Ishikawa (cell line): ENCODE data around the gene PRKCH.

Source experiments
- CEBPB ChIP-seq: IDR thresholded peaks from 2 replicates; pipeline ENCODE4 v1.6.1; 2012
- CREB1 ChIP-seq: IDR thresholded peaks from 2 replicates; pipeline ENCODE4 v1.6.1; 2012; ENCODE audit warnings: low read depth
- EGR1 ChIP-seq: IDR thresholded peaks from 2 replicates; pipeline ENCODE4 v1.6.1; 2012
- EP300 ChIP-seq: IDR thresholded peaks from 2 replicates; pipeline ENCODE4 v1.6.1; 2012; ENCODE audit warnings: borderline replicate concordance
- FOXM1 ChIP-seq: IDR thresholded peaks from 2 replicates; pipeline ENCODE4 v1.6.1; 2012; ENCODE audit warnings: low read depth, borderline replicate concordance
- NFIC ChIP-seq: IDR thresholded peaks from 2 replicates; pipeline ENCODE4 v1.6.1; 2012
- RAD21 ChIP-seq: IDR thresholded peaks from 2 replicates; pipeline ENCODE4 v1.6.1; 2012; ENCODE audit warnings: low read depth
- TAF1 ChIP-seq: IDR thresholded peaks from 2 replicates; pipeline ENCODE4 v1.6.1; 2012; ENCODE audit warnings: low read depth, mild to moderate bottlenecking
- TCF12 ChIP-seq: IDR thresholded peaks from 2 replicates; pipeline ENCODE4 v1.6.1; 2012; ENCODE audit warnings: low read depth
- TEAD4 ChIP-seq: IDR thresholded peaks from 2 replicates; pipeline ENCODE4 v1.6.1; 2012
- YY1 ChIP-seq: IDR thresholded peaks from 2 replicates; pipeline ENCODE4 v1.6.1; 2012; ENCODE audit warnings: low read depth
- ZBTB7A ChIP-seq: IDR thresholded peaks from 2 replicates; pipeline ENCODE4 v1.6.1; 2012; ENCODE audit warnings: low read depth
- TF ChIP-seq, protein P1 (sequence below): IDR thresholded peaks from 2 replicates; pipeline ENCODE4 v1.6.1; 2012
- TF ChIP-seq, protein P2 (sequence below): IDR thresholded peaks from 2 replicates; pipeline ENCODE4 v1.6.1; 2012
- TF ChIP-seq, protein P3 (sequence below): IDR thresholded peaks from 2 replicates; pipeline ENCODE4 v1.6.1; 2012; ENCODE audit warnings: low read depth, mild to moderate bottlenecking

The PRKCH gene

DNA sequence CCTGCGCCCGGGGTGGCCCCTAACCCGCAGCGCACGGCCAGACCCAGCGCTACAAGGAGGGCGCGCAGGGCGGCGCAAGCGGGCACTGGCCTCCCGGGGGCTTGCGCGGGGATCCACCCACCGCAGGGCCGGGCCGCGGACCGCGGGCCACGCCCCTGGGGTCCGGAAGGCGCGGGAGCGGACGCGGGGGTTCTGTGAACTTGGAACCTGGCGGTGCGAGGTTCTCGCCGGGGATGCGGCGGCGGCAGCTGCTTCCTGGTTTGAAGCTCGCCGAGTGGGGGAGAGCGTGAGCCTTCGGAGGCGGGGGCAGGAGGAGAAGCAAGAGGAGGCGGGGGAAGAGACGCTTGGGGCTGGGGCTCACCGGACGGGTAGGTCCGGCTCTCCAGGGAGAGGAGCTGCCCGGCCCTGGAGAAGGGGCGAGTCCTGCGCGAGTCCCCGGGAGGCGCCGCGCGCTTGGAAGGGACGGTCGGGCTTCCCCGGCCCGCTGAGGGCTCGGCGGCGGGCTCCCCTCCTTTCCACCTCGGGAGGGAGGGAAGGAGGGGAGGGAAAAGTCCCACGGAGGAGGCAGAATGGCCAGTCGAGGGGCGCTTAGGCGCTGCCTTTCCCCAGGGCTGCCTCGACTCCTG lies at the start of gene PRKCH:
Gene PRKCH, plus strand, starts transcription at position 195 of the 626 bp plus-strand sequence. CDS start 523 bp downstream, outside the sequence.
- TF ChIP-seq, protein P1, sequence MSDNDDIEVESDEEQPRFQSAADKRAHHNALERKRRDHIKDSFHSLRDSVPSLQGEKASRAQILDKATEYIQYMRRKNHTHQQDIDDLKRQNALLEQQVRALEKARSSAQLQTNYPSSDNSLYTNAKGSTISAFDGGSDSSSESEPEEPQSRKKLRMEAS, result peak; percentile 50
- TF ChIP-seq RAD21, result peak; percentile 23; the same call in 1 of the 2 replicates
- TF ChIP-seq YY1, result no peak
- TF ChIP-seq ZBTB7A, result peak; percentile 60; the same call in 1 of the 2 replicates
- TF ChIP-seq EP300, result peak; percentile 42; the same call in 1 of the 2 replicates
- TF ChIP-seq TEAD4, result no peak
- TF ChIP-seq, protein P2, sequence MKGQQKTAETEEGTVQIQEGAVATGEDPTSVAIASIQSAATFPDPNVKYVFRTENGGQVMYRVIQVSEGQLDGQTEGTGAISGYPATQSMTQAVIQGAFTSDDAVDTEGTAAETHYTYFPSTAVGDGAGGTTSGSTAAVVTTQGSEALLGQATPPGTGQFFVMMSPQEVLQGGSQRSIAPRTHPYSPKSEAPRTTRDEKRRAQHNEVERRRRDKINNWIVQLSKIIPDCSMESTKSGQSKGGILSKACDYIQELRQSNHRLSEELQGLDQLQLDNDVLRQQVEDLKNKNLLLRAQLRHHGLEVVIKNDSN, result no peak

DNA sequence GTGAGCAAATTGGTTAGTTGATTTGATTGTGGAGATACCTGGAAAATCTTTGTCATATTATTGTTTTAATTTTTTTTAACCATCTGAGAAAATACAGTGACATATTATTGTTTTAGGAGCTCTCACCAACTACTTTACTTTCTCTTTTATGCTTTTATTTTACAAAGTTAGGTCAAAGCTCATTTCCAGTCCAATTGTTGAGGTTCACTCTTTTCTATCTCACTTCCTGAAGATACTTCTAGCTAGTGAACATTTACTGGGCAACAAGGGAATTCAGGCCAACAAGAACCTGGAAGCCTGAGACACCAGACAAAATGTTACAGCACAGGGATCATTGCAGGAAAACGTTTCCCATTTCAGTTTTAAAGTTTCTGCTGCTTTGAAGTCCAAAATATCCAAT lies 44.1 kb upstream of the PRKCH start:
- TF ChIP-seq, protein P3, sequence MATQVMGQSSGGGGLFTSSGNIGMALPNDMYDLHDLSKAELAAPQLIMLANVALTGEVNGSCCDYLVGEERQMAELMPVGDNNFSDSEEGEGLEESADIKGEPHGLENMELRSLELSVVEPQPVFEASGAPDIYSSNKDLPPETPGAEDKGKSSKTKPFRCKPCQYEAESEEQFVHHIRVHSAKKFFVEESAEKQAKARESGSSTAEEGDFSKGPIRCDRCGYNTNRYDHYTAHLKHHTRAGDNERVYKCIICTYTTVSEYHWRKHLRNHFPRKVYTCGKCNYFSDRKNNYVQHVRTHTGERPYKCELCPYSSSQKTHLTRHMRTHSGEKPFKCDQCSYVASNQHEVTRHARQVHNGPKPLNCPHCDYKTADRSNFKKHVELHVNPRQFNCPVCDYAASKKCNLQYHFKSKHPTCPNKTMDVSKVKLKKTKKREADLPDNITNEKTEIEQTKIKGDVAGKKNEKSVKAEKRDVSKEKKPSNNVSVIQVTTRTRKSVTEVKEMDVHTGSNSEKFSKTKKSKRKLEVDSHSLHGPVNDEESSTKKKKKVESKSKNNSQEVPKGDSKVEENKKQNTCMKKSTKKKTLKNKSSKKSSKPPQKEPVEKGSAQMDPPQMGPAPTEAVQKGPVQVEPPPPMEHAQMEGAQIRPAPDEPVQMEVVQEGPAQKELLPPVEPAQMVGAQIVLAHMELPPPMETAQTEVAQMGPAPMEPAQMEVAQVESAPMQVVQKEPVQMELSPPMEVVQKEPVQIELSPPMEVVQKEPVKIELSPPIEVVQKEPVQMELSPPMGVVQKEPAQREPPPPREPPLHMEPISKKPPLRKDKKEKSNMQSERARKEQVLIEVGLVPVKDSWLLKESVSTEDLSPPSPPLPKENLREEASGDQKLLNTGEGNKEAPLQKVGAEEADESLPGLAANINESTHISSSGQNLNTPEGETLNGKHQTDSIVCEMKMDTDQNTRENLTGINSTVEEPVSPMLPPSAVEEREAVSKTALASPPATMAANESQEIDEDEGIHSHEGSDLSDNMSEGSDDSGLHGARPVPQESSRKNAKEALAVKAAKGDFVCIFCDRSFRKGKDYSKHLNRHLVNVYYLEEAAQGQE, result no peak
- TF ChIP-seq, protein P2, result no peak
- no peak for TF ChIP-seq CREB1
- no peak for TF ChIP-seq TCF12
- TF ChIP-seq TAF1, result no peak
- no peak for TF ChIP-seq ZBTB7A
- no peak for TF ChIP-seq YY1
- TF ChIP-seq, protein P1, result no peak
- no peak for TF ChIP-seq RAD21
- no peak for TF ChIP-seq NFIC
- no peak for TF ChIP-seq EGR1
- no peak for TF ChIP-seq FOXM1
- TF ChIP-seq TEAD4, result no peak
- TF ChIP-seq EP300, result no peak
- TF ChIP-seq CEBPB, result no peak

DNA sequence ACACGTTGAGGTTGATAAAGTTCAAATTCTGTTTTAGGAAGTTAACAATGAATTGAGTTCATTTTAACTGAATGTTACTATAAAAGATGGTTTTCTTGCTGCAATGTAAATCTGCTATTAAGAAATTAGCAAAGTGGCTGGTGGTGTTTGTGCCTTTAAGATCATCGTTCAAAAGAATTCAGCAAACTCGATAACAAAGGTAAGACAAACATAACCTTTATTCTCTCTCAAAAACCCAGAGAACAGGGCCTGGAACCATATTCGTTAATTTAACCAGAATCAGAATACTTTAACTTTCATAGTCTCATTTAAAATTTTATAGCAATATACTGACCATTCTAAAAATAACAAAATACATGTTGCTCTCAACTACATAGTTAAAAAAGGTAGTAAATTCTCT lies 43.6 kb upstream of the PRKCH start:
- TF ChIP-seq YY1 (no peak), TEAD4 (no peak), RAD21 (no peak), TCF12 (no peak), EP300 (no peak), NFIC (no peak), EGR1 (no peak), CREB1 (no peak)
- TF ChIP-seq, protein P2, result no peak
- TF ChIP-seq, protein P3, result no peak
- TF ChIP-seq, protein P1, result no peak

DNA sequence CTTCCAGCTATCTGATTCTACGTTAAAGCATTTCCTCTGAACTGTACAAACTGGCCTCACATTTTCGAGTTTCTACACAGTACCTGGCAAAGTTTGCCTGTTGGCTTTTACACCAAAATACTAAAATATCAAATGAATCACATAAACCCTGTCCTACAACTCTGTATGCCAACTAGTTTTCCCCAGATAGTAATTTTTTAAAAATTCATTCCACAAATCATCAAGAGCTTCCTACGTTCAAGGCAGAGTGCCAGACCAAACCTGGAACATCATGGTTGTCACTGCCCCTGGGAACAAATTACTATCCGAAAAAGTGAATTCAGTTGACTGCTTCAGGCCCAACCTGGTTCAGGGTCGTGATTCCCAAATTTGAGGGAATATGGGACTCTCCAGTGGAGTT lies 42.3 kb upstream of the PRKCH start:
- TF ChIP-seq, protein P1, result no peak
- TF ChIP-seq, protein P2, result no peak
- TF ChIP-seq EGR1 (no peak), RAD21 (no peak), FOXM1 (no peak), TEAD4 (no peak), CEBPB (no peak), TCF12 (no peak), EP300 (no peak), CREB1 (no peak), YY1 (no peak), ZBTB7A (no peak), NFIC (no peak), TAF1 (no peak)
- TF ChIP-seq, protein P3, result no peak
